ENCODE data around the gene ATP4A.
A peak's percentile ranks its signal among the peaks of the same experiment; 100 is the strongest.

The ATP4A gene

GRCh38 chr19:35553385-35554000 is 10.0 kb downstream of the ATP4A start:
- in situ Hi-C loops (cut with HindIII; ENCODE audit: low pct_ligation_motif_present, low pct_unique_long_range_greater_than_20kb, low sequenced_read_pairs), result no loop called here
- no peak for DNase-seq

- DNase-seq, result no peak
- in situ Hi-C loops (cut with HindIII; ENCODE audit: low pct_ligation_motif_present, low pct_unique_long_range_greater_than_20kb, low sequenced_read_pairs), result no loop called here
Observed at GRCh38 chr19:35552534-35553384, 10.7 kb downstream of the ATP4A start.

DNA sequence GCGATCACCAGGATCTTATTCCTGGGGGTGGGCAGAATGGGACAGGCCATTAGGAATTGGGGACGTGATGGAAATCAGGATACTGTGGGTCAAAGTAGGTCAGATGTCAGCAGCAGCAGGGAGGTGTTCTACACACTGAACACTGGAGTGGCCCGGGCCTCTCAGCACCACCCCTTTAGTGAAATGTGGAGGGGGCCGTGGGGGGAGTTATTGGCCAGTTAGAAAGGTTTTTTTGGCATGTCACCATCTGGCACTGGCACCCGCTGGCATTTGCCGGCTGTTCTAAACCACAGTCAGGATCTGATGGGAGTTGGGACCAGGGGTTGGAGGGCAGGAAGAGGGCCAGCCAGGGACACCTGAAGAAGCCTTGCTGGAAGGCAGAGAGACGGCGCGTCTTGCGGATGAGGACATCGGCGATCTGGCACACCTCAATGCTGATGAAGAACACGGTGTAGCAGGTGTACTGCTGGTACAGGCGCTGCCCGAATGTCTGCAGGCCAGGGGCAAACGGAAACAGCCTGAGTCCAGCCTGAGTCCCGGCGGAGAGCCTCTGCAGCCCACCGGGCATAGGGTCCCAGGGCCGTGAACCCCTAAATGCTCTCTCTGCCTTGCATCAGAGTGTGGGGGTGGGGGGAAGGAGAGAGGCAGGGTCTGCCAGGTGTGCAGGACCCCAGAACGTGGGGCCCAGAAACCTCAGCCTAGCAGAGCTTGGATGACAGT is 12.2 kb downstream of the ATP4A start:
- DNase-seq, result no peak
- in situ Hi-C loops (cut with HindIII; ENCODE audit: low pct_ligation_motif_present, low pct_unique_long_range_greater_than_20kb, low sequenced_read_pairs), result no loop called here

- DNase-seq, result no peak
- in situ Hi-C loops (cut with HindIII; ENCODE audit: low pct_ligation_motif_present, low pct_unique_long_range_greater_than_20kb, low sequenced_read_pairs), result no loop called here
Observed at GRCh38 chr19:35549879-35550523, 13.5 kb downstream of the ATP4A start.

- peak; percentile 69 for DNase-seq
- in situ Hi-C loops (cut with HindIII; ENCODE audit: low pct_ligation_motif_present, low pct_unique_long_range_greater_than_20kb, low sequenced_read_pairs), result no loop called here
Observed at GRCh38 chr19:35549174-35549788, 14.2 kb downstream of the ATP4A start.

GRCh38 chr19:35546532-35546931 is 16.9 kb downstream of the ATP4A start:
- in situ Hi-C loops (cut with HindIII; ENCODE audit: low pct_ligation_motif_present, low pct_unique_long_range_greater_than_20kb, low sequenced_read_pairs), result no loop called here
- no peak for DNase-seq

GRCh38 chr19:35545855-35546381 is 17.5 kb downstream of the ATP4A start:
- DNase-seq, result peak; percentile 32
- in situ Hi-C loops (cut with HindIII; ENCODE audit: low pct_ligation_motif_present, low pct_unique_long_range_greater_than_20kb, low sequenced_read_pairs), result no loop called here

- DNase-seq, result peak; percentile 86
- in situ Hi-C loops (cut with HindIII; ENCODE audit: low pct_ligation_motif_present, low pct_unique_long_range_greater_than_20kb, low sequenced_read_pairs), result no loop called here
Observed at GRCh38 chr19:35545001-35545854, 18.2 kb downstream of the ATP4A start, which contains the start of gene TMEM147. TMEM147 (plus strand) TSS chr19:35545626; CDS start chr19:35545740, 114 bp downstream.

DNA sequence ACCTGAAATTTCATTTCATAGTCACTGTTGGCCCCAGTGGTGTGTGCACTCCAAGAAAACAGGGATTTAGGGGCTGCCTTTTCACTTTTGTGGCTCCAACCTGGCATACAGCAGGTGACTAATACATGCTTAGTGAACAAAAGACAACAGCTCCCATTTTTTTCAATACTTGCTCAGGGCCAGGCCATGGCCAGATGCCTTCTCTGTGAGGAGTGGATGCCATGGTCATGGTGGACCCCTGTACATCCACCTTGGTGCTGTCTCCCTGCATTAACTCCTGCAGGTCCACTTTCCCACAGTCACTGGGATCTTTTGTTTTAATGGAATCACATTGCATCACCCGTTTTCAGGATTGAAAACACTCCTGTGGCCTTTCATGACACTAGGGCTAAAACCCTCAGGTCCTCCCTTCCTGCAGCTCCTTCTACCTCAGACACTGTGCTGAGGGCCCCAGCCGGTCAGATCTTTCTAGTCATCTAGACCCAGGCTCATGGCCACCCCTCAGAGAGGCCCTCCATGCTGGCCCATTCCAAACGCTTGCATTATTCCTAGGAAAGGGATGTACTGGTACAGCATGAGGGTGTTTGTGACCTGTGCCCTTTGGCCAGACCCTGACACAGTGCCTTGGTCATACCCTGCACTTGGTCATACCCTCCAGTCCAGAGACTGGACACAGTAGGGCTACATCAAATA is 19.2 kb downstream of the ATP4A start:
- no peak for DNase-seq
- in situ Hi-C loops (cut with HindIII; ENCODE audit: low pct_ligation_motif_present, low pct_unique_long_range_greater_than_20kb, low sequenced_read_pairs), result no loop called here

DNA sequence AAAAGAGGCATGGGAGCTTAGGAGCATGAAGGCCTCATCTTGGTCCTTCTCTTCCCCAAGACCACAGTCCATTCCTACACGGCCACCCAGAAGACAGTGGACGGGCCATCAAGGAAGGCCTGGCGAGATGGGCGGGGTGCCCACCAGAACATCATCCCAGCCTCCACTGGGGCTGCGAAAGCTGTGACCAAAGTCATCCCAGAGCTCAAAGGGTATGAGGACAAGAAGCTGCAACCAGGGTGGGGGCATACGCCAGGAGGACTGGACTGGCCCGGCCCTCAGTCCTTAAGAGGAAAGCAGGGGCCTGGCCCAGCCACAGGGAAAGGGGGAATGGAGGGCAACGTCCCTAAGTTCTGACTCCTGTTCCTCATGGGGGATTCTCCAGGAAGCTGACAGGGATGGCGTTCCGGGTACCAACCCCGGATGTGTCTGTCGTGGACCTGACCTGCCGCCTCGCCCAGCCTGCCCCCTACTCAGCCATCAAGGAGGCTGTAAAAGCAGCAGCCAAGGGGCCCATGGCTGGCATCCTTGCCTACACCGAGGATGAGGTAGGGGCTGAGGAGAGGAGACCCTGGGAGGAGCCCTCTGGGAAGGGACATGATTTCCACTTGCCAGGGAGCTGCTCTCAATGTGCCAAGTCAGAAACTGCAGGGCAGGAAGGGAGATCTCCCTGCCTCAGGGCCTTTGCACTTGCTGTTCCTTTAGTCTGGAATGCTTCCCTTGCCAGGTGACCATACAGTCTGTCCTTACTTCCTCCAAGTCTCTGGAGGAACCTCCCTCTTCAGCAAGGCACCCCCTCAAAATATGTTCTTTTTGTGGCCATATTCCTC is 20.0 kb downstream of the ATP4A start:
- no peak for DNase-seq
- in situ Hi-C loops (cut with HindIII; ENCODE audit: low pct_ligation_motif_present, low pct_unique_long_range_greater_than_20kb, low sequenced_read_pairs), result no loop called here

DNA sequence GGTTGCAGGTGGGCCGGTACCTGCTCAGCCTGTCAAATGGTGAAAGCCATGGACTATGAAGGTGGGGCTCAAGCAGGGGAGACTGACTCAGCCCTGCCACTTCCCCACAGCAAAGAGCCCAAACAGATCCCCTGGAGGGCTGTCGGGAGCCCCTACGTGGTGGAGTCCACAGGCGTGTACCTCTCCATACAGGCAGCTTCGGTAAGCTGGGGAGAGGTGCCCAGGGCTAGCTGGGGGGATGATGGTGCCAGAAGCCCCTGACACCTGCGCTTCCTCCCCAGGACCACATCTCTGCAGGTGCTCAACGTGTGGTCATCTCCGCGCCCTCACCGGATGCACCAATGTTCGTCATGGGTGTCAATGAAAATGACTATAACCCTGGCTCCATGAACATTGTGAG is 21.2 kb downstream of the ATP4A start:
- in situ Hi-C loops (cut with HindIII; ENCODE audit: low pct_ligation_motif_present, low pct_unique_long_range_greater_than_20kb, low sequenced_read_pairs), result no loop called here
- DNase-seq, result no peak

GRCh38 chr19:35540356-35540927 is 23.0 kb downstream of the ATP4A start:
- no peak for DNase-seq
- in situ Hi-C loops (cut with HindIII; ENCODE audit: low pct_ligation_motif_present, low pct_unique_long_range_greater_than_20kb, low sequenced_read_pairs), result no loop called here

- no peak for DNase-seq
- in situ Hi-C loops (cut with HindIII; ENCODE audit: low pct_ligation_motif_present, low pct_unique_long_range_greater_than_20kb, low sequenced_read_pairs), result no loop called here
Observed at GRCh38 chr19:35539850-35540249, 23.6 kb downstream of the ATP4A start.

DNA sequence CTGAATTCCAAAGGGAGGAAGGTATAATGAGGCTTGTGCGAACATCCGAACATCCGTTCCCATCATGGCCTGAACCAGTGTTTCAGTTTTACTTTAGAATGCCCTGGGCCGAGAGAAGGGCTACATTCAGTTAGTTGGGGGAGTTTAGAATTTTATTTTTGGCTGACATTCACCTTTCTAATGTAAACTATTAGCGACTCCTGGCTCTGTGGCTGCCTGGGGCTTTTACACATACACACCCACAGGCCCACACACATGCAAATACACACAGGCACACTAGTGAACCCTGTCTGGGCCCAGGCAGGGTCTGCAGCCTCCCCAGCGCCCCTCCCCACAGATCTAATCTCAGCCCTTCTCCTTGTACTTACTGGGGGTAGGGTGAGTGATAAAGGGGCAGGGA is 24.1 kb downstream of the ATP4A start:
- in situ Hi-C loops (cut with HindIII; ENCODE audit: low pct_ligation_motif_present, low pct_unique_long_range_greater_than_20kb, low sequenced_read_pairs), result no loop called here
- no peak for DNase-seq

- in situ Hi-C loops (cut with HindIII; ENCODE audit: low pct_ligation_motif_present, low pct_unique_long_range_greater_than_20kb, low sequenced_read_pairs), result no loop called here
- DNase-seq, result no peak
Observed at GRCh38 chr19:35534803-35535480, 28.5 kb downstream of the ATP4A start.

Data from ACHN (cell line).